Transverse colon (tissue), 4 donors: Measurements from ENCODE around the gene JAM3.

Experiments
- CTCF ChIP-seq, 5 experiments: fragments of 200-600 bp in 3 of 5; fragments of 450-650 bp in 2 of 5; sonication (generic) in 3 of 5; IDR thresholded peaks; 1 replicate in 2 of 5; 2 replicates in 3 of 5; pipeline ENCODE4 v1.5.1; 2016 to 2017; ENCODE audit warnings: antibody characterized with exemption in 5 of 5, inconsistent platforms in 3 of 5, mild to moderate bottlenecking in 2 of 5, moderate library complexity in 1 of 5
- EP300 ChIP-seq: sonication (generic); formaldehyde crosslinking; IDR thresholded peaks from one replicate; pipeline ENCODE4 v1.6.1; 2017; ENCODE audit warnings: antibody characterized with exemption, low read depth
- POLR2A ChIP-seq: fragments of 450-650 bp; IDR thresholded peaks from one replicate; pipeline ENCODE4 v1.6.1; 2016; ENCODE audit warnings: antibody characterized with exemption, mild to moderate bottlenecking, moderate library complexity
- POLR2AphosphoS5 ChIP-seq, 3 donors: sonication (generic); formaldehyde crosslinking; IDR thresholded peaks; one replicate each; pipeline ENCODE4 v1.6.1; 2016; ENCODE audit warnings: antibody characterized with exemption in 3 of 3

DNA sequence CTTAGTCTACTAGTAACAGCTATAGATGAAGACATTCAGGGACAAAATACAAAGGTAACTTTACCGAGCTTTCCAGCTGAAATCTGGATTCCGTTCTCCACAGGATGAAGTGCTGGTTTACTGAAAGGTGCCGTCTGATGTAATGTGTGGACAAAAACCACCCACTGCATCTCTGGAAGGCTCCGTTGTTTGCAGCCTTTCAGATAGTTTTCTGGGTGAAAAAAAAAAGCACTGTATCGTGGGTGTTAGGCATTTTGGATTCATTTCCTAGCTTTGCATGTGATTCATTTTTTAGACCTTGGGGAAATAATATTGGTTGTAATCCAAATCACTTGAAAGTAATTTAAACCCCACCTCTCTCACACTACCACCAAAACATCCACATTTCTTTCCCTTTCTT, 10.4 kb downstream of the JAM3 start:
- TF ChIP-seq CTCF (IDR thresholded peaks at IDR 0.05), result no peak
- TF ChIP-seq EP300, result no peak
- no peak for TF ChIP-seq POLR2A
- no peak for TF ChIP-seq POLR2AphosphoS5 (IDR thresholded peaks at IDR 0.05)
